ENCODE results near the gene PRLHR. TPM values are rescaled to one million over a fixed set of nuclear protein-coding genes. Genes with fewer than 3 reads are reported as not detected.

PRLHR gene
- total and polyA plus RNA-seq, 2 of the 4 experiments (the other 2 are of a cell fraction): not detected

DNA sequence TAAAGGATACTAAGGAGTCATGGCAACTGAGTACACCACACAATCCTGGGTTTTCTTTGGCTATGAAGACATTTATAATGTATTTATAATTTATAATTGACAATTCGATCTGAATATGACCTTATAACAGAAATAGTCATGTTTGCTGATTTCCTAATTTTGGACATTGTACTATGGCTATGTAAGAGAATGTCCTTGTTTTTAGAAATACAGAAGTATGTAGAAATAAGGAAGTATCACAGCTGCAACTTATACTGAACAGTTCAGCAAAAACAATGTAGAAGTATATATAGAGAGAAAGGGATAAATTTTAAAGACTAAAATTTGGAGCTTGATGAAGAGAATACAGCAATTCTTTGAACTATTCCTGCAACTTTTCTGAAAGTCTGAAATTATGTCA, 32.6 kb downstream of the PRLHR start:
- no peak overlapping the region for H3K18ac ChIP-seq (ENCODE audit: low read depth, low read length)
- H4K91ac ChIP-seq (ENCODE audit: insufficient read depth, low read depth, low read length): no peak overlapping the region
- H3K9me1 ChIP-seq (ENCODE audit: insufficient read depth, low read length): no peaks in the 10 kb centered on the region
- H2BK15ac ChIP-seq (ENCODE audit: low read depth, low read length): no peak overlapping the region
- no peak overlapping the region for H3K23ac ChIP-seq (ENCODE audit: low read depth, low read length)
- H3K9me3 ChIP-seq (ENCODE audit: control insufficient read depth, insufficient read depth, low read length): no peaks in the 10 kb centered on the region
- in situ Hi-C loops (cut with MboI; ENCODE audit: low sequenced_read_pairs): loop anchor here (10.0 kb wide), 1 partner anchor 292 kb away; no protein-coding TSS in a partner anchor
- no peak overlapping the region for H2AK9ac ChIP-seq (replicated peaks; ENCODE audit: low read depth, low read length, poor library complexity)
- H3K27me3 ChIP-seq (ENCODE audit: control insufficient read depth, insufficient read depth, low read length): peaks cover 4% of the 10 kb centered on the region; the same call in 1 of the 2 replicates
- no peak overlapping the region for H4K8ac ChIP-seq (ENCODE audit: low read depth in 2 of 2, low read length in 2 of 2)
- dilution Hi-C loops (cut with HindIII; ENCODE audit: low sequenced_read_pairs, unreplicated experiment): no loop called here
- H2BK5ac ChIP-seq (ENCODE audit: low read depth, low read length, poor library complexity, severe bottlenecking): no peak overlapping the region
- H2BK20ac ChIP-seq (ENCODE audit: low read depth, low read length): no peak overlapping the region
- no peak overlapping the region for H3K4me3 ChIP-seq (ENCODE audit: insufficient read depth, low read depth, low read length)
- WGBS, 2 experiments (ENCODE audit: extremely low coverage in 2 of 2, insufficient read length in 1 of 2): no CpG with 5 or more reads among the region's 1 CpG
- H2AK5ac ChIP-seq (ENCODE audit: low read depth, low read length): no peak overlapping the region
- H4K20me1 ChIP-seq (ENCODE audit: insufficient read depth, low read length): no peaks in the 10 kb centered on the region
- no peaks in the 10 kb centered on the region for H3K79me1 ChIP-seq (ENCODE audit: low read depth in 1 of 2, low read length in 2 of 2)
- no peak overlapping the region for H3K56ac ChIP-seq (ENCODE audit: extremely low read depth, insufficient read depth, low read length)
- H4K5ac ChIP-seq (ENCODE audit: low read depth, low read length): no peak overlapping the region
- TF ChIP-seq RAD21 (IDR thresholded peaks at IDR 0.05; ENCODE audit: low read length) (no peak), MAZ (IDR thresholded peaks at IDR 0.05; ENCODE audit: borderline replicate concordance, low read depth, low read length) (no peak), FOS (IDR thresholded peaks at IDR 0.05; ENCODE audit: low read depth, low read length) (no peak), CEBPB (IDR thresholded peaks at IDR 0.05; ENCODE audit: low read depth, low read length) (no peak), MAFK (IDR thresholded peaks at IDR 0.05; ENCODE audit: low read depth, low read length) (no peak), RFX5 (IDR thresholded peaks at IDR 0.05; ENCODE audit: low read depth, low read length) (no peak), NFE2L2 (IDR thresholded peaks at IDR 0.05; ENCODE audit: low read depth, low read length) (no peak), POLR2A (IDR thresholded peaks at IDR 0.05; ENCODE audit: low read depth, low read length) (no peak), RCOR1 (IDR thresholded peaks at IDR 0.05; ENCODE audit: insufficient replicate concordance, low read length) (no peak), SMC3 (IDR thresholded peaks at IDR 0.05; ENCODE audit: low read depth, low read length) (no peak), CHD1 (IDR thresholded peaks at IDR 0.05; ENCODE audit: low read depth, low read length) (no peak), MXI1 (IDR thresholded peaks at IDR 0.05; ENCODE audit: borderline replicate concordance, low read depth, low read length) (no peak), BHLHE40 (IDR thresholded peaks at IDR 0.05; ENCODE audit: low read depth, low read length) (no peak)
- TF ChIP-seq, protein P1, sequence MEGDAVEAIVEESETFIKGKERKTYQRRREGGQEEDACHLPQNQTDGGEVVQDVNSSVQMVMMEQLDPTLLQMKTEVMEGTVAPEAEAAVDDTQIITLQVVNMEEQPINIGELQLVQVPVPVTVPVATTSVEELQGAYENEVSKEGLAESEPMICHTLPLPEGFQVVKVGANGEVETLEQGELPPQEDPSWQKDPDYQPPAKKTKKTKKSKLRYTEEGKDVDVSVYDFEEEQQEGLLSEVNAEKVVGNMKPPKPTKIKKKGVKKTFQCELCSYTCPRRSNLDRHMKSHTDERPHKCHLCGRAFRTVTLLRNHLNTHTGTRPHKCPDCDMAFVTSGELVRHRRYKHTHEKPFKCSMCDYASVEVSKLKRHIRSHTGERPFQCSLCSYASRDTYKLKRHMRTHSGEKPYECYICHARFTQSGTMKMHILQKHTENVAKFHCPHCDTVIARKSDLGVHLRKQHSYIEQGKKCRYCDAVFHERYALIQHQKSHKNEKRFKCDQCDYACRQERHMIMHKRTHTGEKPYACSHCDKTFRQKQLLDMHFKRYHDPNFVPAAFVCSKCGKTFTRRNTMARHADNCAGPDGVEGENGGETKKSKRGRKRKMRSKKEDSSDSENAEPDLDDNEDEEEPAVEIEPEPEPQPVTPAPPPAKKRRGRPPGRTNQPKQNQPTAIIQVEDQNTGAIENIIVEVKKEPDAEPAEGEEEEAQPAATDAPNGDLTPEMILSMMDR (conservative IDR thresholded peaks at IDR 0.05; ENCODE audit: low read depth, low read length): no peak
- TF ChIP-seq, protein P2, sequence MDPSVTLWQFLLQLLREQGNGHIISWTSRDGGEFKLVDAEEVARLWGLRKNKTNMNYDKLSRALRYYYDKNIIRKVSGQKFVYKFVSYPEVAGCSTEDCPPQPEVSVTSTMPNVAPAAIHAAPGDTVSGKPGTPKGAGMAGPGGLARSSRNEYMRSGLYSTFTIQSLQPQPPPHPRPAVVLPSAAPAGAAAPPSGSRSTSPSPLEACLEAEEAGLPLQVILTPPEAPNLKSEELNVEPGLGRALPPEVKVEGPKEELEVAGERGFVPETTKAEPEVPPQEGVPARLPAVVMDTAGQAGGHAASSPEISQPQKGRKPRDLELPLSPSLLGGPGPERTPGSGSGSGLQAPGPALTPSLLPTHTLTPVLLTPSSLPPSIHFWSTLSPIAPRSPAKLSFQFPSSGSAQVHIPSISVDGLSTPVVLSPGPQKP (IDR thresholded peaks at IDR 0.05; ENCODE audit: borderline replicate concordance, low read depth, low read length): no peak
- TF ChIP-seq, protein P3, sequence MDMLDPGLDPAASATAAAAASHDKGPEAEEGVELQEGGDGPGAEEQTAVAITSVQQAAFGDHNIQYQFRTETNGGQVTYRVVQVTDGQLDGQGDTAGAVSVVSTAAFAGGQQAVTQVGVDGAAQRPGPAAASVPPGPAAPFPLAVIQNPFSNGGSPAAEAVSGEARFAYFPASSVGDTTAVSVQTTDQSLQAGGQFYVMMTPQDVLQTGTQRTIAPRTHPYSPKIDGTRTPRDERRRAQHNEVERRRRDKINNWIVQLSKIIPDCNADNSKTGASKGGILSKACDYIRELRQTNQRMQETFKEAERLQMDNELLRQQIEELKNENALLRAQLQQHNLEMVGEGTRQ (IDR thresholded peaks at IDR 0.05; ENCODE audit: low read depth, low read length): no peak
- no peak overlapping the region for H3K4ac ChIP-seq (ENCODE audit: low read depth, low read length)
- H3K4me2 ChIP-seq (ENCODE audit: low read depth, low read length): no peak overlapping the region
- H3K14ac ChIP-seq (replicated peaks; ENCODE audit: low read depth, low read length): no peak overlapping the region
- BruUV-seq (replicated peaks): no TSS peak
- H3K4me1 ChIP-seq (ENCODE audit: control insufficient read depth, insufficient read depth, low read length): peaks cover 2% of the 10 kb centered on the region; the same call in 1 of the 2 replicates
- CTCF ChIA-PET: interaction anchor here (1.9 kb wide), 1 partner anchor 157 kb away, joined by 4 read pairs; no protein-coding TSS in a partner anchor
- POLR2A ChIA-PET (ENCODE audit: unreplicated experiment): no interaction called here
- H3K27ac ChIP-seq (ENCODE audit: insufficient read depth, low read length): no peak overlapping the region
- H3K9ac ChIP-seq (ENCODE audit: low read depth, low read length): no peak overlapping the region
- no peak for DNase-seq
- no peaks in the 10 kb centered on the region for H3K36me3 ChIP-seq (ENCODE audit: control insufficient read depth, insufficient read depth, low read length)
- ATAC-seq (ENCODE audit: low read depth): no peak
- intact Hi-C loops (cut with micrococcal nuclease): no loop called here
- H2BK120ac ChIP-seq (ENCODE audit: low read depth, low read length): no peak overlapping the region
- H2AFZ ChIP-seq (replicated peaks; ENCODE audit: low read length, poor library complexity): no peak overlapping the region
